ENCODE measurements around the gene BRSK1.

BRSK1 gene

GRCh38 chr19:55253842-55254624 is 29.8 kb upstream of the BRSK1 start:
- peak; percentile 40 to 41 for DNase-seq (ENCODE audit: low read depth in 2 of 2)

DNA sequence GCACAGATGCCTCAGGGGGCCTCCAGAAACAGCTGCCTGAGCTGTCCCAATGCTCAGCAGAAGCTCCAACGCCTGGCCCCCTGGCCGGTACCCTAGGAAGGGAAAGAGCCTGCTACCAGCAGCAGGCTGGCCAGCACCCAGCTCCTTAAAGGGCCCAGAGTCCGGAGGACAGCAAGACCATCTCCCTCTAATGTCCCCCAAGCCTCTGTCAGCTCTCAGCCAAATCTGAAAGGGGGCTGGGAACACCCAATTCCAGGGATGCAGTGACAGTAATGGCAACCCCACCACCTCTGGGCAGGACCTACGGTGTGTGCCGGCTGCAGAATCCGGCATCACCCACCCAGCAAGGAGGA is 29.2 kb upstream of the BRSK1 start:
- DNase-seq (ENCODE audit: low read depth in 2 of 2) = no peak

- DNase-seq (ENCODE audit: low read depth in 2 of 2) = peak; percentile 15 to 45
Measured at GRCh38 chr19:55255618-55256423, 28.0 kb upstream of the BRSK1 start.

GRCh38 chr19:55256562-55257460 is 27.0 kb upstream of the BRSK1 start:
- DNase-seq (ENCODE audit: low read depth in 2 of 2) = no peak

- peak in 1 of 2 donors; percentile 6 for DNase-seq (ENCODE audit: low read depth in 2 of 2)
Measured at GRCh38 chr19:55257461-55258420, 26.1 kb upstream of the BRSK1 start.

DNA sequence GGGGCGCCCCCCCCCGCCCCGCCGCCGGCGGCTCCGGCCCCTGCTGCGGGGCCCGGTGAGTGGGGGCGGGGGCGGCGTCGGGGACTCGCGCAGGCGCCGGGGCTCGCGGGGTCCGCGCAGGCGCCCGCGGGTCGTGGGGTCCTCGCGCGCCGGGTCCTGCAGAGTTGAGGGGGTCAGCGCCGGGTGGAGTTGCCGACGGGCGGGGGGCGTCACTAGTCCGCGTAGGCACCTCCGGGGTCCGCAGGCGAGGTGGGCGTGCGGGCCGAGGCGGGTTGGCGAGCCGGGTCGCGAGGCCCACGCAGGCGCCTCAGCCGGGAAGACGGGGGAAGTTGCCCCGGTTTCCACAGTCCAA is 25.3 kb upstream of the BRSK1 start:
- DNase-seq (ENCODE audit: low read depth in 2 of 2) = peak; percentile 27 to 62

GRCh38 chr19:55258828-55259539 is 24.8 kb upstream of the BRSK1 start, which contains the start of gene PPP6R1:
PPP6R1 (minus strand) TSS chr19:55259017; CDS start chr19:55247103, 11,914 bp downstream.
- DNase-seq (ENCODE audit: low read depth in 2 of 2) = peak; percentile 87 to 93

DNA sequence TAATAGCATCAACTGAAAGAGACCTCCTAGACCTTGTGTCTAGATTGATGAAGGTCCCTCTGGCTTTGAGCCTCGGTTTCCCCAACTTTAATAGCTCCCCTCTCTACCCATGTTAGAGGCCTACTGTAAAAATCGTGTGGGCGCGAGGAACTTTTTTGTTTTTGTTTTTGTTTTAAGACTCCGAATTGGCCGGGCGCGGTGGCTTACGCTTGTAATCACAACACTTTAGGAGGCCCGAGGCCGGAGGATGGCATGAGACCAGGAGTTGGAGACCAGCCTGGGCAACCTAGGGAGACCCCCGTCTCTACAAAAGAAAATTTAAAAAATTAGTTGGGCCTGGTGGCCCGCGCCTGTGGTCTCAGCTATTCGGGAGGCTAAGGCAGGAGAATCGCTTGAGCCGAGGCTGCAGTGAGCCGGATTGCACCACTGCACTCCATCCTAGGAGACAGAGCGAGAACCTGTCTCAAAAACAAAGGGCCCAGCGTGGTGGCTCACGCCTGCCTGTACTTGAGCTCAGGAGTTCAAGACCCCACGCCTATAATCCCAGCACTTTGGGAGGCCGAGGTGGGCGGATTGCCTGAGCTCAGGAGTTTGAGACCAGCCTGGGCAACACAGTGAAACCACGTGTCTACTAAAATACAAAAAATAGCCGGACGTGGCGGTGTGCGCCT is 24.1 kb upstream of the BRSK1 start:
- no peak for DNase-seq (ENCODE audit: low read depth in 2 of 2)

GRCh38 chr19:55261671-55262126 is 22.1 kb upstream of the BRSK1 start:
- no peak for DNase-seq (ENCODE audit: low read depth in 2 of 2)

- no peak for DNase-seq (ENCODE audit: low read depth in 2 of 2)
Measured at GRCh38 chr19:55262359-55262758, 21.4 kb upstream of the BRSK1 start.

DNA sequence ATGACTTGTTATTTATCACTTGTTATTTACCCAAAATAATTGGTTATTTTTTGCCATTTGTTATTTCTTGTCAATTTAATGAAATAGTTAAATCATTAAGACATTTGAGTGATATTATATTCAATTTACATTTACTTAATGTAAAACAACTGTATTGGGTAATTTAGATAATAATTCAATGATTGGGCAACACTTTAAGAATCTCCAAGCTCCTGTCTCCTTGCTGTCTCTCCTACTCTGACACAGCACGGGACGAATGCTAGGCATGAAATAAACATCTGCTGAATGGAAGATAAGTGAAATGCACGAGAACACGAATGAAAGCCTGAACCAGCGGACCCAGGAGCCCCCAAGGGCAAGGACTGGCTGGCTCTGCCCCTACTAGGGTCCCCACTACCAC is 19.3 kb upstream of the BRSK1 start:
- DNase-seq (ENCODE audit: low read depth in 2 of 2) = no peak

DNA sequence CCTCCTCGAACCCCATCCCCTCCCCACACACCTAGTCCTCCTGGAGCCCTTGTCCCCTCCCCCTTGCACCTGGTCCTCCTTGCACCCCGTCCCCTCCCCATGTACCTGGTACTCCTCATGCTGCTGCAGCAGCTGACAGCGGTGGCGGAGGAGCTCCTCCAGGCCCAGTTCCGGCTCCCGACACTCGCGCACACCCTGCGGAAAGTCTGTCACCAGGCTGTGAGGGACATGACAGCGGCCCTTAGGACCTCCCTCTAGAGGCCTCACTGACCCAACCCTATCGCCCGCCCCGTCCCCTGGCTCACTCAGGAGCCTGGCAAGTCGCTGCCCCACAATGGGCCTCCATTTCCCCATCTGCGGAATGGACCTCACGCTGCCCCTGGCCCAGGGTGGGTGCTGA is 18.6 kb upstream of the BRSK1 start:
- DNase-seq (ENCODE audit: low read depth in 2 of 2) = no peak

DNA sequence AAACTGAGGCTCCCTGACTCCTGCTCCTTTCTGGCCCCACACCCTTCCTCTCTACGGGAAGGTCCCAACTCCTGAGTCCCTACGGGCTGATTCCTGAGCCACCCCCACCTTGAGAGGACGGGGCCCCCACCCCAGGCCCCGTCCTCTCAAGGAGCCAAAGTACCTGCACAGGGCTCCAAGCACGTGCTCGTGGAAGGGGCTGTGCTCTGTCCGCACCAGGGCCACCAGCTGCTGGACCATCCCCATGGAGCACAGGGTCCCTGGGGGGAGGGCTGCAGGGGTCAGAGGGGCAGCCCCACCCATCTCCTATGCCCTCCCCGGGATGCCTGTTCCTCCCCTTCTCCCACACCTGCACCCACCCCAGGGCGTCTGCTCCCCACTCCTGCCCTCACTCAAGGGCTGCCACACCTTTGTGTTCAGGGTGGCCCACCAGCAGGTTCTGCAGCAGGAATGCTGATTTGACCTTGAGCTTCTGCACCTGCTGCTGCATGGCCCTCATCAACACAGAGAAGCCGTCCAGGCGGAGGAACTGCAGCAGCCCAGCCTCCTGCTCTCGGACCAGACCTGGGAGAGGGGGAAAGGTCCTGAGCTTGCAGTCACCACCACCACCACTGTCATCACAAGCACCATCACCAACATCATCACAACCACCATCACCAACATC is 17.9 kb upstream of the BRSK1 start:
- no peak for DNase-seq (ENCODE audit: low read depth in 2 of 2)

- DNase-seq (ENCODE audit: low read depth in 2 of 2) = no peak
Measured at GRCh38 chr19:55266404-55266803, 17.4 kb upstream of the BRSK1 start.

- DNase-seq (ENCODE audit: low read depth in 2 of 2) = no peak
Measured at GRCh38 chr19:55266840-55267239, 17.0 kb upstream of the BRSK1 start.

- no peak for DNase-seq (ENCODE audit: low read depth in 2 of 2)
Measured at GRCh38 chr19:55269299-55269698, 14.5 kb upstream of the BRSK1 start.

DNA sequence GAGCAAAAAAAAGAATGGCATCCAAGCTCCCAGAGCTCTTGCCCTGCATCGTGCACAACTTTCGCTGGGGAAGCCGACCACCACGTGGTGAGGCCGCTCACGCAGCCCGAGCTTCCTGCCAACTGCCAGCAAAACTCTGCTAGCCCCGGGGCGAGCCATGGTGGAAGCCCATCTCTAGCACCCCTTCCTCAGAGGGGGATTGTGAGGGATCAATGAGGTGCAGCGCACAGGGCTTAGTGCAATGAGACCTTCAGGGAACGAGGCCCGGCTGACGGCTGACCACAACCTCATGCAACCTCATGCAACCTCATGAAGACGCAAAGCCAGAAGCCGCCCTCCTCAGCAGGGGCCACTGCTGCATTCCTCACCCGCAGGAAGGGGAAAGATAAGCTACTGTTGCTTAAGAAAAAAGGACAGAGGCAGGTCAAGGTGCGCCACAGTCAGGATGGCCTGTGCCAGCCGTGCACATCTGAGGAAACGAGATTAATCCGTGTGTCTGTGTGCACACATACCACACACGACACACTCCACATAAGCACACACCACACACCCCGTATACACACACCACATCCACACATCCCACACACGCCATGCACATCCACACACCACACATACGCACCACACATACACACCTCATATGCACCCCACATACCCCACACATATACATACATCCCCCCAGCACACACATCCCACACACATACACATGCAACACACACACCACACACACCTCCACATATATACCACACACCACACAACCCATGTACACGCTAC is 13.4 kb upstream of the BRSK1 start:
- no peak for DNase-seq (ENCODE audit: low read depth in 2 of 2)

DNA sequence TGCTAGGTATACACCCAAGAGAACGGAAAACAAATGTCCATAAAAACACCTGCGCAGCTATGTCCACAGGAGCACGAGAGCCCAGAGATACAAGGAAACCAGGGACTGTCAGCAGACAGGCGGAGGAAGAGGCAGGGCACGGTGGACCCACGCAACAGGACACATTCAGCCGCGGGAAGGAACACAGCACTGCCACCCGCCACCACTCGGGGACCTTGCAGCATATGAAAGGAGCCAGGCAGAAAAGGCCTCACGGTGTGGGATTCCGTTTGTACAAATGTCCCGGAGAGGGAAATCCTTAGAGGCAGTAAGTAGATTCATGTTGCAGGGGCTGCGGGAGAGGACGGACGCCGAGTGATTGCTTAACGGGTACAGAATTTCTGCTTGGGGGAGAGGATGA is 11.7 kb upstream of the BRSK1 start:
- DNase-seq (ENCODE audit: low read depth in 2 of 2) = no peak
